AG04449 (cell line): ENCODE data around the gene NDN.
A peak's percentile ranks its signal among the peaks of the same experiment; 100 is the strongest.
"Not testable (repeated sequence)": the region's sequence is repeated elsewhere in the genome, so short reads cannot be mapped to it uniquely, and the experiment has no call there.

Experiments used
- CTCF ChIA-PET: fragments of 350-600 bp; formaldehyde crosslinking; extraction: SDS; loops from one replicate; lab custom pipeline; 2021; ENCODE audit warnings: antibody characterized with exemption; lab: Yijun Ruan, JAX
- POLR2A ChIA-PET: fragments of 400-600, 350-600 bp; formaldehyde crosslinking; extraction: SDS; loops from one replicate; lab custom pipeline; 2020; ENCODE audit warnings: antibody characterized with exemption, inconsistent platforms; lab: Yijun Ruan, JAX
- DNase-seq: peaks from one replicate; pipeline ENCODE4 v3.0.0-alpha.2; 2010; ENCODE audit warnings: low read depth, low spot score
- H3K4me3 ChIP-seq: 2 replicates; pipeline ENCODE4 v1.5.1; 2011; ENCODE audit warnings: low read depth, mild to moderate bottlenecking, control low read depth, low read length
- CTCF ChIP-seq: IDR thresholded peaks from one replicate; pipeline ENCODE4 v1.5.1; 2011; ENCODE audit warnings: mild to moderate bottlenecking, moderate library complexity, low read length, control low read depth, inconsistent platforms; ENCODE audit not compliant: insufficient read depth; ENCODE audit errors: missing control alignments

Gene NDN, protein sequence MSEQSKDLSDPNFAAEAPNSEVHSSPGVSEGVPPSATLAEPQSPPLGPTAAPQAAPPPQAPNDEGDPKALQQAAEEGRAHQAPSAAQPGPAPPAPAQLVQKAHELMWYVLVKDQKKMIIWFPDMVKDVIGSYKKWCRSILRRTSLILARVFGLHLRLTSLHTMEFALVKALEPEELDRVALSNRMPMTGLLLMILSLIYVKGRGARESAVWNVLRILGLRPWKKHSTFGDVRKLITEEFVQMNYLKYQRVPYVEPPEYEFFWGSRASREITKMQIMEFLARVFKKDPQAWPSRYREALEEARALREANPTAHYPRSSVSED

GRCh38 chr15:23687143-23687470 lies at the start of gene NDN:
Gene NDN, minus strand, starts transcription at chr15:23687305. Its CDS starts 88 bp downstream, at chr15:23687217.
- CTCF ChIA-PET: no interaction called here
- DNase-seq: no peak
- POLR2A ChIA-PET: no interaction called here
- no peak for TF ChIP-seq CTCF
- peak within 1 kb of the TSS; percentile 63 for H3K4me3 ChIP-seq

DNA sequence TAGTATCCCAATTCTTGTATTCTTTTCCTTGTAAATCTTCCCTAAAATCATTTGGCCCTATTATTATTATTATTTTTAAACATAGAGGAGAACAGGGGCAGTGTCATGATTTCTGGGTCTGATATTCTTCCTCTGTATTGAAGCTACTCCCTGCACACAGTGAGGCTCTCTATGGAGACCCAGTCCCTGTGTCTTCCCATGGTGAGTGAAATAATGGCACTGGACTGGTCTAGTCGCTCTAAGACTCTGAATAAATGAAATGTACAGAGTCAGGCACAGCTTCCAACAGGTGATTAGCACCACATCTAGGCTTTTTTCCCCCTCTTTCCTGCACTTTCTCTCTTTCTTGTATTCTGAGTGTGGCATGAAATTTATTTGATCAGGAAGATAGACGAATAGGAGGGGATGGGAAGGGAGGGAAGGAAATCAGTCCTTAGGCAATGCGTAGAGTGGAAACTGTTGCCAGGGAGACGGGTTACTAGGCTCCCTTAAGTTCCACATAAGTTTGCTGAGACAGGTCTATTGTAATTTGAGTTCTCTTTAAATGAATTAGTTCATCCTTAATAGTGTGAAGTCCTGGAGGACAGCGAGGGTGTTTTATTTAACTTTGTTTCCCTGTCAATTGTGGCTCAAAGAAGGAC lies 49.0 kb upstream of the NDN start:
- no peak for DNase-seq
- H3K4me3 ChIP-seq: no peak overlapping the region
- CTCF ChIA-PET: no interaction called here
- POLR2A ChIA-PET: no interaction called here
- no peak for TF ChIP-seq CTCF

- DNase-seq: no peak
- ChIA-PET POLR2A (no interaction called here), CTCF (no interaction called here)
- TF ChIP-seq CTCF: no peak
- no peak overlapping the region for H3K4me3 ChIP-seq
Measured at GRCh38 chr15:23734862-23735261, 47.8 kb upstream of the NDN start.

GRCh38 chr15:23713874-23714656 lies 27.0 kb upstream of the NDN start:
- DNase-seq, POLR2A ChIA-PET, H3K4me3 ChIP-seq: not testable (repeated sequence)

GRCh38 chr15:23708332-23708731 lies 21.2 kb upstream of the NDN start:
- POLR2A ChIA-PET: no interaction called here
- TF ChIP-seq CTCF: no peak
- H3K4me3 ChIP-seq: no peak overlapping the region
- DNase-seq: no peak
- CTCF ChIA-PET: no interaction called here

More at GRCh38 chr15:23713874-23714656, 27.0 kb upstream of the NDN start:
- CTCF ChIA-PET: not testable (repeated sequence)

- ChIA-PET POLR2A (no interaction called here), CTCF (no interaction called here)
- H3K4me3 ChIP-seq: no peak overlapping the region
- no peak for TF ChIP-seq CTCF
- no peak for DNase-seq
Measured at GRCh38 chr15:23695282-23695681, 8.2 kb upstream of the NDN start.
